CD4-positive, alpha-beta memory T cell (primary cell): ENCODE data around the gene TXNL4B. TPM values are rescaled to one million over a fixed set of nuclear protein-coding genes. Genes with fewer than 3 reads are reported as not detected.
"Not testable (repeated sequence)": the region's sequence is repeated elsewhere in the genome, so short reads cannot be mapped to it uniquely, and the experiment has no call there.

Experiments used
- CTCF ChIA-PET: fragments of 350-600 bp; sonication (Branson Sonifier 250); formaldehyde crosslinking; loops from one replicate; lab custom pipeline; 2021; ENCODE audit warnings: inconsistent platforms; ENCODE audit not compliant: partially characterized antibody; lab: Charles Lee
- POLR2A ChIA-PET: fragments of 350-600 bp; sonication (Branson Sonifier 250); formaldehyde crosslinking; loops from one replicate; lab custom pipeline; 2021; ENCODE audit not compliant: partially characterized antibody; lab: Charles Lee
- DNase-seq, 5 donors: peaks; one replicate each; pipeline versions ENCODE4 v3.0.0 to v3.0.0-alpha.2; 2020 to 2022; ENCODE audit warnings: mixed read lengths in 1 of 5
- H3K27ac ChIP-seq: one replicate; pipeline ENCODE4 v1.7.0; 2013; ENCODE audit warnings: low read depth, low read length
- H3K27me3 ChIP-seq: 2 replicates; pipeline ENCODE4 v1.7.0; 2013; ENCODE audit warnings: mild to moderate bottlenecking, low read length, moderate library complexity; ENCODE audit not compliant: insufficient read depth
- H3K36me3 ChIP-seq: 2 replicates; pipeline ENCODE4 v1.7.0; 2013; ENCODE audit warnings: mild to moderate bottlenecking, low read length, moderate library complexity; ENCODE audit not compliant: insufficient read depth
- H3K4me1 ChIP-seq: 2 replicates; pipeline ENCODE4 v1.7.0; 2013; ENCODE audit warnings: mild to moderate bottlenecking, low read length, moderate library complexity; ENCODE audit not compliant: insufficient read depth
- H3K4me3 ChIP-seq, 2 donors: one replicate each; pipeline ENCODE4 v1.7.0; 2013; ENCODE audit warnings: low read length in 2 of 2, mild to moderate bottlenecking in 1 of 2
- H3K9me3 ChIP-seq, 2 donors: one replicate each; pipeline ENCODE4 v1.7.0; 2013; ENCODE audit warnings: low read length in 2 of 2, control low read depth in 1 of 2; ENCODE audit not compliant: control insufficient read depth in 1 of 2
- H3K27ac Mint-ChIP-seq, 7 donors: one replicate each; pipeline ENCODE4 v1.8.0; 2020 to 2021; ENCODE audit warnings: mixed read lengths in 7 of 7, mild to moderate bottlenecking in 6 of 7, inconsistent platforms in 3 of 7, moderate library complexity in 3 of 7
- H3K27me3 Mint-ChIP-seq, 2 donors: one replicate each; pipeline ENCODE4 v1.8.0; 2020 to 2021; ENCODE audit warnings: mixed read lengths in 2 of 2
- H3K36me3 Mint-ChIP-seq, 2 donors: one replicate each; pipeline ENCODE4 v1.8.0; 2020 to 2021; ENCODE audit warnings: mixed read lengths in 2 of 2, inconsistent platforms in 1 of 2, mild to moderate bottlenecking in 1 of 2
- H3K4me1 Mint-ChIP-seq, 4 donors: one replicate each; pipeline ENCODE4 v1.8.0; 2020 to 2021; ENCODE audit warnings: mixed read lengths in 4 of 4, mild to moderate bottlenecking in 1 of 4
- H3K4me3 Mint-ChIP-seq, 8 donors: one replicate each; pipeline ENCODE4 v1.8.0; 2020 to 2021; ENCODE audit warnings: mixed read lengths in 8 of 8, mild to moderate bottlenecking in 7 of 8, moderate library complexity in 6 of 8, inconsistent platforms in 3 of 8
- H3K9me3 Mint-ChIP-seq, 8 donors: one replicate each; pipeline ENCODE4 v1.8.0; 2020 to 2021; ENCODE audit warnings: mixed read lengths in 8 of 8, mild to moderate bottlenecking in 5 of 8, inconsistent platforms in 3 of 8, moderate library complexity in 1 of 8
- intact Hi-C: fragments of 100-400 bp; cut with micrococcal nuclease; formaldehyde crosslinking; loops from one replicate; pipeline ENCODE4 v1.15.1; 2023
- polyA plus RNA-seq, 2 donors: library from polyadenylated mRNA; unstranded; fragments of 300-500 nt; fragmentation: Illumina TruSeq; gene quantifications; one replicate each; pipeline ENCODE4 v1.2.3, GENCODE V29; 2021
- total RNA-seq, 2 experiments: library from RNA; stranded (reverse); gene quantifications; one replicate each; pipeline ENCODE4 v1.2.3, GENCODE V29; 2021

The TXNL4B gene
- total and polyA plus RNA-seq, 4 experiments from 2014 or later, result 11.3 to 26.1 (median 18.1) TPM

DNA sequence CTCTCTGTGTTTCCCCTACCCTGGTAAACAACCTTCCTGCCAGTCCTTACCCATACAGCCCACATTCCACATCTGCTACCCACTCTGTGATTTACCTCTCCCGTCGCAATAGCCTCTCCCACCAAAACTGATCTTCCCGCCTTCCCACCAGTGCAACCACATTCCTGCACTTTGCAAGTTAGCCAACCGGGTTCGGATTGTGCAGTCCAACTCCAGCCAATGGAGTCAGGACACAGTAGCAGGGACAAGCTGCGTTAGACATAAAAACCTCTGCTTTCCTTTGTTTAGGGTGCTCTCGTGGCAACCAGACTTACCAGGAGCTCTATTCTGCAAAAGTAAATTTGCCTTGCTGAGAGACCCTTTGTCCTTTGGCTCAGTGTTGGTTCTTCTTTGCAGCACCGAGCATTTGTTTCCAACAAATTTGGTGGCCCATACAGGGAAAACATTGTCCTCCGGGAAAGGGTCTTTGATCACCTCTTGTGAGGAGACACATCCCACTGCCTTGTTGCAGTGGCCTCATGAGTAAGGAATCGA is 29.0 kb downstream of the TXNL4B start:
- intact Hi-C loops, result no loop called here
- ChIA-PET CTCF (no interaction called here), POLR2A (no interaction called here)
- DNase-seq, result no peak
- Mint-ChIP-seq H3K27me3 (no peaks in the 10 kb centered on the region), H3K4me1 (peaks cover 0 to 2% (median 0%) of the 10 kb centered on the region in 4 donors), H3K9me3 (peaks cover 0 to 2% (median 0%) of the 10 kb centered on the region in 8 donors), H3K36me3 (peaks cover 3 to 20% of the 10 kb centered on the region in 2 donors), H3K4me3 (no peak overlapping the region), H3K27ac (no peak overlapping the region)
- no peaks in the 10 kb centered on the region for H3K4me1 ChIP-seq
- no peak overlapping the region for H3K4me3 ChIP-seq
- no peak overlapping the region for H3K27ac ChIP-seq
- no peaks in the 10 kb centered on the region for H3K36me3 ChIP-seq
- no peaks in the 10 kb centered on the region for H3K27me3 ChIP-seq
- no peaks in the 10 kb centered on the region for H3K9me3 ChIP-seq

DNA sequence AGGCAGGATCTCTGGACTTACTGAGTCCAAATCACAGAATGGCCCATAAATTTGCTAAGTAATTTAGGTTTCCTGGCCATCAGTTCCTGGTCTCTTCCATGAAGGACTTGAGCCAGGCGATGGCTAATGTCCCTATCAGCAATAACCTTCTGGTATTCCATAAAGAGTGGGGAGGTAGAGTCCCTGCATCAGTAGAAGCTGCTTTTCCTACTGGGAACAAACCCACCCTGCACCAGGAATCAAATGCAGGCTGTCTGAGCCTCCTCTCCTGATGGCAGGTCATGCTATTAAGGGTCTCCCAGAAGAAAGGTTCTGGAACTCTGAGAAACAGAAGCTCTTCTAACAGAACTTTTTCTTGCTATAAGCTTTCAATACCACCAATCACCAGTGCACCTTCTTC is 31.9 kb downstream of the TXNL4B start:
- no peak for DNase-seq
- no peaks in the 10 kb centered on the region for H3K4me1 Mint-ChIP-seq
- H3K4me3 ChIP-seq, result no peak overlapping the region
- H3K27me3 ChIP-seq, result no peaks in the 10 kb centered on the region
- peaks cover 3 to 25% of the 10 kb centered on the region in 2 donors for H3K36me3 Mint-ChIP-seq
- intact Hi-C loops, result no loop called here
- ChIA-PET CTCF (interaction anchor here (1.4 kb wide), 1 partner anchor 63 kb away, joined by 3 read pairs; no protein-coding TSS in a partner anchor), POLR2A (interaction anchor here (0.7 kb wide), 1 partner anchor 53 kb away, joined by 3 read pairs; the partner anchor contains the start of gene DHODH)
- no peak overlapping the region for H3K27ac Mint-ChIP-seq
- H3K27me3 Mint-ChIP-seq, result no peaks in the 10 kb centered on the region
- H3K9me3 Mint-ChIP-seq, result peaks cover 0 to 2% (median 0%) of the 10 kb centered on the region in 8 donors
- no peaks in the 10 kb centered on the region for H3K36me3 ChIP-seq
- no peak overlapping the region for H3K27ac ChIP-seq
- H3K9me3 ChIP-seq, result no peaks in the 10 kb centered on the region
- H3K4me3 Mint-ChIP-seq, result no peak overlapping the region
- no peaks in the 10 kb centered on the region for H3K4me1 ChIP-seq

DNA sequence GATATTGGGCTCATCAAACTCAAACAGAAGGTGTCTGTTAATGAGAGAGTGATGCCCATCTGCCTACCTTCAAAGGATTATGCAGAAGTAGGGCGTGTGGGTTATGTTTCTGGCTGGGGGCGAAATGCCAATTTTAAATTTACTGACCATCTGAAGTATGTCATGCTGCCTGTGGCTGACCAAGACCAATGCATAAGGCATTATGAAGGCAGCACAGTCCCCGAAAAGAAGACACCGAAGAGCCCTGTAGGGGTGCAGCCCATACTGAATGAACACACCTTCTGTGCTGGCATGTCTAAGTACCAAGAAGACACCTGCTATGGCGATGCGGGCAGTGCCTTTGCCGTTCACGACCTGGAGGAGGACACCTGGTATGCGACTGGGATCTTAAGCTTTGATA is 33.0 kb downstream of the TXNL4B start:
- ChIA-PET POLR2A (no interaction called here), CTCF (no interaction called here)
- Mint-ChIP-seq H3K9me3 (peaks cover 0 to 2% (median 0%) of the 10 kb centered on the region in 8 donors), H3K4me1 (no peaks in the 10 kb centered on the region), H3K36me3 (peaks cover 3 to 25% of the 10 kb centered on the region in 2 donors), H3K27me3 (no peaks in the 10 kb centered on the region), H3K27ac (peak overlapping the region in 1 of 7 donors; percentile 19), H3K4me3 (no peak overlapping the region)
- Histone ChIP-seq H3K27ac (no peak overlapping the region), H3K36me3 (no peaks in the 10 kb centered on the region), H3K27me3 (no peaks in the 10 kb centered on the region), H3K4me1 (no peaks in the 10 kb centered on the region), H3K4me3 (no peak overlapping the region), H3K9me3 (no peaks in the 10 kb centered on the region)
- intact Hi-C loops, result no loop called here
- no peak for DNase-seq

DNA sequence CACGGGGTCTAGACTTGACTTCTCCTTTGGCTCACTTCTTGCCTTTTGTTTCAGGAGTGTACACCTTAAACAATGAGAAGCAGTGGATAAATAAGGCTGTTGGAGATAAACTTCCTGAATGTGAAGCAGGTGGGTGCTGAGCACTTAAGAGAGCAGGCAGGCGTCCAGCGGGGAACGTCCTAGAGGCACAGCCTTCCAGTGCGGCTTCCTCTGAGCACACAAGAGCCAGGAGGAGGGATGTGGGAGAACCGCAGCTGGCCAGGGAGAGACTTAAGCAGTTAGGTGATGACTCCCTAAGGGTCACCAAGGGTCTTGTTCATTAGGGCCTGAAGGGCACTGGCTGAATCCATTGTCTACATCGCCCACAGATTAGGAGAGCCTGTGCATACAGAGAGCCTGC is 34.4 kb downstream of the TXNL4B start:
- H3K9me3 Mint-ChIP-seq, DNase-seq, H3K9me3 ChIP-seq, CTCF ChIA-PET, POLR2A ChIA-PET, H3K4me1 Mint-ChIP-seq, H3K4me1 ChIP-seq, H3K27ac ChIP-seq, H3K4me3 ChIP-seq, H3K36me3 ChIP-seq, H3K27me3 ChIP-seq, intact Hi-C loops, H3K27ac Mint-ChIP-seq, H3K27me3 Mint-ChIP-seq, H3K4me3 Mint-ChIP-seq: not testable (repeated sequence)
- peaks cover 0 to 17% of the 10 kb centered on the region in 2 donors for H3K36me3 Mint-ChIP-seq

DNA sequence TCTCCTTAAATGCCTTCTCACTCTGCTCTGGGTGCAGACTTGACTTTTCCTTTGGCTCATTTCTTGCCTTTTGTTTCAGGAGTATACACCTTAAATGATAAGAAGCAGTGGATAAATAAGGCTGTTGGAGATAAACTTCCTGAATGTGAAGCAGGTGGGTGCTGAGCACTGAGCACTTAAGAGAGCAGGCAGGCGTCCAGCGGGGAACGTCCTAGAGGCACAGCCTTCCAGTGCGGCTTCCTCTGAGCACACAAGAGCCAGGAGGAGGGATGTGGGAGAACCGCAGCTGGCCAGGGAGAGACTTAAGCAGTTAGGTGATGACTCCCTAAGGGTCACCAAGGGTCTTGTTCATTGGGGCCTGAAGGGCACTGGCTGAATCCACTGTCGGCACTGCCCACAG is 36.1 kb downstream of the TXNL4B start:
- DNase-seq, H3K9me3 Mint-ChIP-seq, H3K36me3 ChIP-seq, H3K27ac Mint-ChIP-seq, H3K4me3 ChIP-seq, CTCF ChIA-PET, H3K4me1 Mint-ChIP-seq, POLR2A ChIA-PET, H3K4me1 ChIP-seq, H3K4me3 Mint-ChIP-seq, H3K27ac ChIP-seq, H3K27me3 Mint-ChIP-seq, intact Hi-C loops, H3K27me3 ChIP-seq, H3K9me3 ChIP-seq: not testable (repeated sequence)
- peaks cover 0 to 20% of the 10 kb centered on the region in 2 donors for H3K36me3 Mint-ChIP-seq

DNA sequence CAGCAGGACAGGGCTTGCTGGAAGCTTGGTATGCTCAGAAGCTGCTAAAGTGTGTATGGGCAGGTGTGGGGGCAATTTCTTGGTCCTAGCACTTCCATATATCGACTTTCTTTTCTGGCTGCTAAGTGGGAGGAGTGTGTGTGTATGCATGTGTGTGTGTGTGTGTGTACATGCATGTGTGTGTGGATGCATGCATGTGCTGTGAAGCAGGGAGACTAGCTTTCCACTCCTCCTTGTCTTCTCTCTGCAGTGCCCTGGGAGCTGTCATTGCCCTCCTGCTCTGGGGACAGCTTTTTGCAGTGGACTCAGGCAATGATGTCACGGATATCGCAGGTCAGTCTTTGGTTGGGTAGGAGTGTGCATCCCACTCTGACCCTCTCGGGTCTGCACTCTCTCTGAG is 37.5 kb downstream of the TXNL4B start:
- Histone ChIP-seq H3K4me3 (no peak overlapping the region), H3K36me3 (no peaks in the 10 kb centered on the region), H3K27ac (no peak overlapping the region), H3K9me3 (no peaks in the 10 kb centered on the region), H3K27me3 (no peaks in the 10 kb centered on the region), H3K4me1 (no peaks in the 10 kb centered on the region)
- H3K4me3 Mint-ChIP-seq, result no peak overlapping the region
- intact Hi-C loops, result no loop called here
- no peaks in the 10 kb centered on the region for H3K4me1 Mint-ChIP-seq
- peaks cover 0 to 5% (median 0%) of the 10 kb centered on the region in 8 donors for H3K9me3 Mint-ChIP-seq
- CTCF ChIA-PET, result no interaction called here
- H3K27ac Mint-ChIP-seq, result peak overlapping the region in 1 of 7 donors; percentile 22
- peaks cover 0 to 11% of the 10 kb centered on the region in 2 donors for H3K36me3 Mint-ChIP-seq
- no peaks in the 10 kb centered on the region for H3K27me3 Mint-ChIP-seq
- POLR2A ChIA-PET, result no interaction called here
- no peak for DNase-seq

DNA sequence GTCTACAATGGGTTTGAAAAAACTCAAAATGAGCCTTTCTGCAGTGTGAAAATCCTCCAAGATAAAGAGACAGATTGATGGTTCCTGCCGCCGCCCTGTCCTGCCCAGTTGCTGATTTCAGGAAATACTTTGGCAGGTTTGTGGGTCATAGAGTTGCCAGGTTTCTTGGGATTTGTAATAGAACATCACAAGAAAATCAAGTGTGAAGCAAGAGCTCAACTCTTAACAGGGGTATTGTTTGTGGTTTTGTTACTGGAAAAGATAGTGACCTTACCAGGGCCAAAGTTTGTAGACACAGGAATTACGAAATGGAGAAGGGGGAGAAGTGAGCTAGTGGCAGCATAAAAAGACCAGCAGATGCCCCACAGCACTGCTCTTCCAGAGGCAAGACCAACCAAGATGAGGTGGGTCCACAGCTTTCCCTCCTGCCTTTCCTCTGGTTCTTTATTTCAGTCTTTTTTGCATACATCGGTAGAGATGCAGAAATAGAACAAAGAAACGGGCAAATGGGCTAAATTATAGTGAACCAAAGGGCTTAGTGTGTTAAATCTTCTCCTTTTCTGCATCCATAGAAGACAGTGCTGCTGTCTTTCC is 39.1 kb downstream of the TXNL4B start, which contains the start of gene HP:
Gene HP (plus strand): TSS at position 252 of the 594 bp plus-strand sequence. CDS start 148 bp downstream, at position 400.
- POLR2A ChIA-PET, result not testable (repeated sequence)

More for the DNA sequence above, 39.1 kb downstream of the TXNL4B start, which contains the start of gene HP:
- intact Hi-C loops, H3K9me3 ChIP-seq, H3K27ac Mint-ChIP-seq, DNase-seq, H3K27ac ChIP-seq, H3K4me1 Mint-ChIP-seq, CTCF ChIA-PET, H3K4me3 ChIP-seq, H3K4me3 Mint-ChIP-seq, H3K36me3 ChIP-seq, H3K27me3 ChIP-seq, H3K27me3 Mint-ChIP-seq, H3K4me1 ChIP-seq: not testable (repeated sequence)
- H3K36me3 Mint-ChIP-seq, result peaks cover 3 to 21% of the 10 kb centered on the region in 2 donors
- H3K9me3 Mint-ChIP-seq, result peaks cover 2 to 18% (median 12%) of the 10 kb centered on the region in 8 donors
